ENCODE results near the gene PLCG2. TPM values are rescaled to one million over a fixed set of nuclear protein-coding genes. Genes with fewer than 3 reads are reported as not detected.

PLCG2 gene
- polyA plus RNA-seq, 3 donors, result 19.5 to 47.4 (median 35.5) TPM

- H3K9me3 Mint-ChIP-seq, result peaks cover 0 to 2% (median 0%) of the 10 kb centered on the region in 7 donors
- no peak overlapping the region for H3K4me3 Mint-ChIP-seq
- peaks cover 83% of the 10 kb centered on the region for H3K79me2 ChIP-seq (ENCODE audit: insufficient read depth, low read length)
- peak overlapping the region in 4 of 7 donors; percentile 54 to 77 (median 66) for H3K27ac Mint-ChIP-seq
- H3K9ac ChIP-seq (ENCODE audit: insufficient read depth, low read length, poor library complexity, severe bottlenecking), result no peak overlapping the region
- no peaks in the 10 kb centered on the region for H3K9me3 ChIP-seq (replicated peaks in 1 of 2; ENCODE audit: control insufficient read depth in 1 of 2, insufficient read depth in 1 of 2, low read length in 2 of 2)
- H3K36me3 Mint-ChIP-seq, result peaks cover 23 to 48% of the 10 kb centered on the region in 2 donors
- no peaks in the 10 kb centered on the region for H3K27me3 ChIP-seq (ENCODE audit: control insufficient read depth in 2 of 2, insufficient read depth in 2 of 2, low read length in 2 of 2)
- H2AFZ ChIP-seq (ENCODE audit: insufficient read depth, low read depth, low read length, poor library complexity, severe bottlenecking), result no peak overlapping the region
- H3K27me3 Mint-ChIP-seq (ENCODE audit: low read depth in 3 of 3), result peaks cover 0 to 2% (median 0%) of the 10 kb centered on the region in 3 donors
- 100% methylated on average over 2 of the region's 3 CpGs for WGBS (ENCODE audit: insufficient coverage)
- H3K4me1 Mint-ChIP-seq, result peaks cover 64% of the 10 kb centered on the region
- peaks cover 0 to 21% of the 10 kb centered on the region in 2 donors for H3K36me3 ChIP-seq (replicated peaks in 1 of 2; ENCODE audit: control insufficient read depth in 1 of 2, insufficient read depth in 2 of 2, low read length in 2 of 2)
- H4K20me1 ChIP-seq (ENCODE audit: insufficient read depth, low read length), result peaks cover 89% of the 10 kb centered on the region
- H3K4me1 ChIP-seq (ENCODE audit: control insufficient read depth in 1 of 2, insufficient read depth in 2 of 2, low read length in 2 of 2), result peaks cover 35 to 52% of the 10 kb centered on the region in 2 donors
- H3K27ac ChIP-seq (ENCODE audit: low read depth in 1 of 2, low read length in 2 of 2), result no peak overlapping the region
- intact Hi-C loops (cut with micrococcal nuclease), result no loop called here
- H3K4me2 ChIP-seq (replicated peaks; ENCODE audit: extremely low read depth, low read length, poor library complexity, severe bottlenecking), result no peak overlapping the region
- no peak for TF ChIP-seq CTCF (IDR thresholded peaks at IDR 0.05)
- H3K4me3 ChIP-seq (replicated peaks in 1 of 3; ENCODE audit: low read depth in 2 of 3, low read length in 3 of 3), result no peak overlapping the region
- no peak for DNase-seq
Measured at GRCh38 chr16:81803332-81803731, 24.2 kb downstream of the PLCG2 start.

- H3K4me3 Mint-ChIP-seq, result no peak overlapping the region
- H3K4me3 ChIP-seq (replicated peaks in 1 of 3; ENCODE audit: low read depth in 2 of 3, low read length in 3 of 3), result no peak overlapping the region
Measured at GRCh38 chr16:81804134-81804610, 25.1 kb downstream of the PLCG2 start.

More at GRCh38 chr16:81804134-81804610, 25.1 kb downstream of the PLCG2 start:
- H3K36me3 ChIP-seq (replicated peaks in 1 of 2; ENCODE audit: control insufficient read depth in 1 of 2, insufficient read depth in 2 of 2, low read length in 2 of 2), result peaks cover 0 to 21% of the 10 kb centered on the region in 2 donors
- no peaks in the 10 kb centered on the region for H3K27me3 ChIP-seq (ENCODE audit: control insufficient read depth in 2 of 2, insufficient read depth in 2 of 2, low read length in 2 of 2)
- WGBS (ENCODE audit: insufficient coverage), result no CpG with 5 or more reads among the region's 2 CpGs
- DNase-seq, result peak; percentile 53 to 59 (median 54)
- H3K4me2 ChIP-seq (replicated peaks; ENCODE audit: extremely low read depth, low read length, poor library complexity, severe bottlenecking), result no peak overlapping the region
- Mint-ChIP-seq H3K4me1 (peaks cover 63% of the 10 kb centered on the region), H3K36me3 (peaks cover 25 to 48% of the 10 kb centered on the region in 2 donors), H3K9me3 (peaks cover 0 to 2% (median 0%) of the 10 kb centered on the region in 7 donors), H3K27me3 (ENCODE audit: low read depth in 3 of 3) (peaks cover 0 to 2% (median 0%) of the 10 kb centered on the region in 3 donors), H3K27ac (peak overlapping the region; percentile 28 to 89 (median 77))
- H3K9me3 ChIP-seq (replicated peaks in 1 of 2; ENCODE audit: control insufficient read depth in 1 of 2, insufficient read depth in 1 of 2, low read length in 2 of 2), result no peaks in the 10 kb centered on the region
- H4K20me1 ChIP-seq (ENCODE audit: insufficient read depth, low read length), result peaks cover 89% of the 10 kb centered on the region
- no peak for TF ChIP-seq CTCF (IDR thresholded peaks at IDR 0.05)
- H3K79me2 ChIP-seq (ENCODE audit: insufficient read depth, low read length), result peaks cover 85% of the 10 kb centered on the region
- H2AFZ ChIP-seq (ENCODE audit: insufficient read depth, low read depth, low read length, poor library complexity, severe bottlenecking), result no peak overlapping the region
- peak overlapping the region in 1 of 2 donors; percentile 34 for H3K27ac ChIP-seq (ENCODE audit: low read depth in 1 of 2, low read length in 2 of 2)
- peaks cover 33 to 51% of the 10 kb centered on the region in 2 donors for H3K4me1 ChIP-seq (ENCODE audit: control insufficient read depth in 1 of 2, insufficient read depth in 2 of 2, low read length in 2 of 2)
- intact Hi-C loops (cut with micrococcal nuclease), result no loop called here
- H3K9ac ChIP-seq (ENCODE audit: insufficient read depth, low read length, poor library complexity, severe bottlenecking), result no peak overlapping the region

All from CD14-positive monocyte (primary cell).